Karpas-422 (cell line): ENCODE data around the gene GFRA1. TPM values are rescaled to one million over a fixed set of nuclear protein-coding genes. Genes with fewer than 3 reads are reported as not detected.

ENCODE experiments used
- DNase-seq: peaks from one replicate; pipeline ENCODE4 v3.0.0-alpha.2; 2015
- H2AFZ ChIP-seq: fragments of 200-600 bp; sonication (generic); 2 replicates; pipeline ENCODE4 v1.6.1; 2014; ENCODE audit warnings: antibody characterized with exemption, low read length, mixed read lengths
- H3K27ac ChIP-seq: fragments of 200-600 bp; sonication (generic); 2 replicates; pipeline ENCODE4 v1.5.1; 2014; ENCODE audit warnings: mild to moderate bottlenecking, low read length, moderate library complexity
- H3K27me3 ChIP-seq: fragments of 200-600 bp; sonication (generic); 2 replicates; pipeline ENCODE4 v1.6.1; 2014; ENCODE audit warnings: low read length, mixed read lengths
- H3K36me3 ChIP-seq: fragments of 200-600 bp; sonication (generic); 2 replicates; pipeline ENCODE4 v1.6.1; 2014; ENCODE audit warnings: low read length, mixed read lengths; ENCODE audit not compliant: insufficient read depth
- H3K4me1 ChIP-seq: fragments of 200-600 bp; sonication (generic); 2 replicates; pipeline ENCODE4 v1.6.1; 2014; ENCODE audit warnings: mild to moderate bottlenecking, low read length, mixed read lengths
- H3K4me2 ChIP-seq: fragments of 200-600 bp; sonication (generic); 2 replicates; pipeline ENCODE4 v1.6.1; 2014; ENCODE audit warnings: low read length, low read depth, mild to moderate bottlenecking; ENCODE audit not compliant: poor library complexity, severe bottlenecking
- H3K4me3 ChIP-seq: fragments of 200-600 bp; sonication (generic); 2 replicates; pipeline ENCODE4 v1.5.1; 2014; ENCODE audit warnings: mild to moderate bottlenecking, antibody characterized with exemption, low read length, mixed read lengths
- H3K79me2 ChIP-seq: fragments of 200-600 bp; sonication (generic); 2 replicates; pipeline ENCODE4 v1.6.1; 2014; ENCODE audit warnings: mild to moderate bottlenecking, low read length, mixed read lengths
- H3K9ac ChIP-seq: fragments of 200-600 bp; sonication (generic); 2 replicates; pipeline ENCODE4 v1.6.0; 2014; ENCODE audit warnings: low read length
- H3K9me2 ChIP-seq: fragments of 200-600 bp; sonication (generic), shearing (Covaris generic); replicated peaks from 2 replicates; pipeline ENCODE4 v1.6.0; 2014; ENCODE audit warnings: mild to moderate bottlenecking, low read length, moderate library complexity; ENCODE audit not compliant: insufficient read depth
- H3K9me3 ChIP-seq: fragments of 300-700, 200-600 bp; sonication (generic); 2 replicates; pipeline ENCODE4 v1.6.1; 2014; ENCODE audit warnings: low read length, mixed read lengths
- H4K20me1 ChIP-seq: fragments of 200-600 bp; sonication (generic); 2 replicates; pipeline ENCODE4 v1.6.1; 2014; ENCODE audit warnings: mild to moderate bottlenecking, antibody characterized with exemption, low read length, low read depth; ENCODE audit not compliant: insufficient read depth
- total RNA-seq: library from RNA; depleted of rRNA; stranded (reverse); fragments of >200 nt; shearing (Covaris generic); gene quantifications from 2 replicates; pipeline ENCODE4 v1.2.3, GENCODE V29; 2014; ENCODE audit warnings: low replicate concordance

The GFRA1 gene
- total RNA-seq, 1 experiment from 2014 or later, result not detected

- Histone ChIP-seq H3K27me3 (no peaks in the 10 kb centered on the region), H3K9me3 (no peaks in the 10 kb centered on the region), H3K27ac (no peak overlapping the region), H3K9ac (no peak overlapping the region), H3K4me3 (no peak overlapping the region), H3K79me2 (no peaks in the 10 kb centered on the region), H4K20me1 (no peaks in the 10 kb centered on the region), H3K36me3 (no peaks in the 10 kb centered on the region), H2AFZ (no peak overlapping the region), H3K4me1 (no peaks in the 10 kb centered on the region), H3K4me2 (no peak overlapping the region), H3K9me2 (no peaks in the 10 kb centered on the region)
- DNase-seq, result no peak
Measured at GRCh38 chr10:116049158-116049973, 223.6 kb downstream of the GFRA1 start.

- no peaks in the 10 kb centered on the region for H3K9me2 ChIP-seq
- H3K4me2 ChIP-seq, result no peak overlapping the region
- no peak overlapping the region for H3K9ac ChIP-seq
- H3K36me3 ChIP-seq, result no peaks in the 10 kb centered on the region
- no peaks in the 10 kb centered on the region for H3K27me3 ChIP-seq
- H3K4me1 ChIP-seq, result no peaks in the 10 kb centered on the region
- DNase-seq, result no peak
- no peaks in the 10 kb centered on the region for H4K20me1 ChIP-seq
- no peaks in the 10 kb centered on the region for H3K79me2 ChIP-seq
- no peaks in the 10 kb centered on the region for H3K9me3 ChIP-seq
- H2AFZ ChIP-seq, result no peak overlapping the region
- H3K27ac ChIP-seq, result no peak overlapping the region
- no peak overlapping the region for H3K4me3 ChIP-seq
Measured at GRCh38 chr10:116045366-116046356, 227.3 kb downstream of the GFRA1 start.

- H3K9ac ChIP-seq, result no peak overlapping the region
- no peaks in the 10 kb centered on the region for H4K20me1 ChIP-seq
- H3K9me3 ChIP-seq, result no peaks in the 10 kb centered on the region
- no peaks in the 10 kb centered on the region for H3K79me2 ChIP-seq
- H3K9me2 ChIP-seq, result no peaks in the 10 kb centered on the region
- no peak overlapping the region for H3K27ac ChIP-seq
- H3K4me2 ChIP-seq, result no peak overlapping the region
- no peaks in the 10 kb centered on the region for H3K36me3 ChIP-seq
- no peak overlapping the region for H3K4me3 ChIP-seq
- DNase-seq, result no peak
- H3K4me1 ChIP-seq, result no peaks in the 10 kb centered on the region
- H2AFZ ChIP-seq, result no peak overlapping the region
- no peaks in the 10 kb centered on the region for H3K27me3 ChIP-seq
Measured at GRCh38 chr10:116044801-116045248, 228.2 kb downstream of the GFRA1 start.

GRCh38 chr10:116043861-116044260 is 229.1 kb downstream of the GFRA1 start:
- Histone ChIP-seq H3K9me2 (no peaks in the 10 kb centered on the region), H3K27me3 (no peaks in the 10 kb centered on the region), H3K4me1 (no peaks in the 10 kb centered on the region), H3K36me3 (no peaks in the 10 kb centered on the region), H3K9me3 (no peaks in the 10 kb centered on the region), H2AFZ (no peak overlapping the region), H3K79me2 (no peaks in the 10 kb centered on the region), H3K9ac (no peak overlapping the region), H3K4me3 (no peak overlapping the region), H3K27ac (no peak overlapping the region), H4K20me1 (no peaks in the 10 kb centered on the region), H3K4me2 (no peak overlapping the region)
- no peak for DNase-seq

GRCh38 chr10:116043304-116043703 is 229.7 kb downstream of the GFRA1 start:
- no peaks in the 10 kb centered on the region for H3K9me3 ChIP-seq
- no peak overlapping the region for H2AFZ ChIP-seq
- no peak overlapping the region for H3K4me3 ChIP-seq
- H3K4me1 ChIP-seq, result no peaks in the 10 kb centered on the region
- H3K4me2 ChIP-seq, result no peak overlapping the region
- H3K36me3 ChIP-seq, result no peaks in the 10 kb centered on the region
- DNase-seq, result no peak
- no peak overlapping the region for H3K9ac ChIP-seq
- no peaks in the 10 kb centered on the region for H4K20me1 ChIP-seq
- no peak overlapping the region for H3K27ac ChIP-seq
- no peaks in the 10 kb centered on the region for H3K79me2 ChIP-seq
- no peaks in the 10 kb centered on the region for H3K27me3 ChIP-seq
- no peaks in the 10 kb centered on the region for H3K9me2 ChIP-seq

- Histone ChIP-seq H3K9ac (no peak overlapping the region), H3K9me3 (no peaks in the 10 kb centered on the region), H3K4me2 (no peak overlapping the region), H3K4me1 (no peaks in the 10 kb centered on the region), H3K27me3 (no peaks in the 10 kb centered on the region), H2AFZ (no peak overlapping the region), H3K4me3 (no peak overlapping the region), H3K9me2 (no peaks in the 10 kb centered on the region), H3K36me3 (no peaks in the 10 kb centered on the region), H3K27ac (no peak overlapping the region), H4K20me1 (no peaks in the 10 kb centered on the region), H3K79me2 (no peaks in the 10 kb centered on the region)
- DNase-seq, result no peak
Measured at GRCh38 chr10:116041948-116042347, 231.1 kb downstream of the GFRA1 start.

GRCh38 chr10:116039612-116040011 is 233.4 kb downstream of the GFRA1 start:
- Histone ChIP-seq H3K4me2 (no peak overlapping the region), H3K9me2 (no peaks in the 10 kb centered on the region), H3K4me1 (no peaks in the 10 kb centered on the region), H4K20me1 (no peaks in the 10 kb centered on the region), H3K27me3 (no peaks in the 10 kb centered on the region), H3K27ac (no peak overlapping the region), H3K4me3 (no peak overlapping the region), H2AFZ (no peak overlapping the region), H3K79me2 (no peaks in the 10 kb centered on the region), H3K9ac (no peak overlapping the region), H3K36me3 (no peaks in the 10 kb centered on the region), H3K9me3 (no peaks in the 10 kb centered on the region)
- DNase-seq, result no peak

GRCh38 chr10:116038259-116038658 is 234.7 kb downstream of the GFRA1 start:
- no peak overlapping the region for H3K9ac ChIP-seq
- H3K4me1 ChIP-seq, result no peaks in the 10 kb centered on the region

More at GRCh38 chr10:116038259-116038658, 234.7 kb downstream of the GFRA1 start:
- Histone ChIP-seq H2AFZ (no peak overlapping the region), H3K9me3 (no peaks in the 10 kb centered on the region), H3K9me2 (no peaks in the 10 kb centered on the region), H3K36me3 (no peaks in the 10 kb centered on the region), H3K79me2 (no peaks in the 10 kb centered on the region), H4K20me1 (no peaks in the 10 kb centered on the region), H3K27me3 (no peaks in the 10 kb centered on the region), H3K27ac (no peak overlapping the region), H3K4me2 (no peak overlapping the region), H3K4me3 (no peak overlapping the region)
- no peak for DNase-seq
